ENCODE data around the gene PGAP3.

- TF ChIP-seq CTCF (tag by site-specific recombination; IDR thresholded peaks at IDR 0.05) (no peak), ZNF624 (tag by site-specific recombination; IDR thresholded peaks at IDR 0.05) (no peak), KLF16 (tag by site-specific recombination; IDR thresholded peaks at IDR 0.05) (no peak), ZNF132 (tag by site-specific recombination; IDR thresholded peaks at IDR 0.05; ENCODE audit: borderline replicate concordance) (no peak), YY2 (tag by site-specific recombination; IDR thresholded peaks at IDR 0.05) (no peak), ZEB2 (tag by site-specific recombination; IDR thresholded peaks at IDR 0.05) (no peak), ZSCAN30 (tag by site-specific recombination; IDR thresholded peaks at IDR 0.05) (no peak), PATZ1 (tag by site-specific recombination; IDR thresholded peaks at IDR 0.05) (no peak), ZNF274 (IDR thresholded peaks at IDR 0.05; ENCODE audit: low read length) (no peak), ZNF274 (tag by site-specific recombination; IDR thresholded peaks at IDR 0.05; ENCODE audit: borderline replicate concordance) (no peak), ZNF610 (tag by site-specific recombination; IDR thresholded peaks at IDR 0.05; ENCODE audit: borderline replicate concordance) (no peak), ELK4 (IDR thresholded peaks at IDR 0.05; ENCODE audit: borderline replicate concordance, low read depth, low read length) (no peak), ZNF140 (tag by site-specific recombination; IDR thresholded peaks at IDR 0.05) (no peak)
- TF ChIP-seq, protein P1, sequence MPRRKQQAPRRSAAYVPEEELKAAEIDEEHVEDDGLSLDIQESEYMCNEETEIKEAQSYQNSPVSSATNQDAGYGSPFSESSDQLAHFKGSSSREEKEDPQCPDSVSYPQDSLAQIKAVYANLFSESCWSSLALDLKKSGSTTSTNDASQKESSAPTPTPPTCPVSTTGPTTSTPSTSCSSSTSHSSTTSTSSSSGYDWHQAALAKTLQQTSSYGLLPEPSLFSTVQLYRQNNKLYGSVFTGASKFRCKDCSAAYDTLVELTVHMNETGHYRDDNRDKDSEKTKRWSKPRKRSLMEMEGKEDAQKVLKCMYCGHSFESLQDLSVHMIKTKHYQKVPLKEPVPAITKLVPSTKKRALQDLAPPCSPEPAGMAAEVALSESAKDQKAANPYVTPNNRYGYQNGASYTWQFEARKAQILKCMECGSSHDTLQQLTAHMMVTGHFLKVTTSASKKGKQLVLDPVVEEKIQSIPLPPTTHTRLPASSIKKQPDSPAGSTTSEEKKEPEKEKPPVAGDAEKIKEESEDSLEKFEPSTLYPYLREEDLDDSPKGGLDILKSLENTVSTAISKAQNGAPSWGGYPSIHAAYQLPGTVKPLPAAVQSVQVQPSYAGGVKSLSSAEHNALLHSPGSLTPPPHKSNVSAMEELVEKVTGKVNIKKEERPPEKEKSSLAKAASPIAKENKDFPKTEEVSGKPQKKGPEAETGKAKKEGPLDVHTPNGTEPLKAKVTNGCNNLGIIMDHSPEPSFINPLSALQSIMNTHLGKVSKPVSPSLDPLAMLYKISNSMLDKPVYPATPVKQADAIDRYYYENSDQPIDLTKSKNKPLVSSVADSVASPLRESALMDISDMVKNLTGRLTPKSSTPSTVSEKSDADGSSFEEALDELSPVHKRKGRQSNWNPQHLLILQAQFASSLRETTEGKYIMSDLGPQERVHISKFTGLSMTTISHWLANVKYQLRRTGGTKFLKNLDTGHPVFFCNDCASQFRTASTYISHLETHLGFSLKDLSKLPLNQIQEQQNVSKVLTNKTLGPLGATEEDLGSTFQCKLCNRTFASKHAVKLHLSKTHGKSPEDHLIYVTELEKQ (tag by site-specific recombination; IDR thresholded peaks at IDR 0.05; ENCODE audit: borderline replicate concordance), result no peak
- TF ChIP-seq, protein P2, sequence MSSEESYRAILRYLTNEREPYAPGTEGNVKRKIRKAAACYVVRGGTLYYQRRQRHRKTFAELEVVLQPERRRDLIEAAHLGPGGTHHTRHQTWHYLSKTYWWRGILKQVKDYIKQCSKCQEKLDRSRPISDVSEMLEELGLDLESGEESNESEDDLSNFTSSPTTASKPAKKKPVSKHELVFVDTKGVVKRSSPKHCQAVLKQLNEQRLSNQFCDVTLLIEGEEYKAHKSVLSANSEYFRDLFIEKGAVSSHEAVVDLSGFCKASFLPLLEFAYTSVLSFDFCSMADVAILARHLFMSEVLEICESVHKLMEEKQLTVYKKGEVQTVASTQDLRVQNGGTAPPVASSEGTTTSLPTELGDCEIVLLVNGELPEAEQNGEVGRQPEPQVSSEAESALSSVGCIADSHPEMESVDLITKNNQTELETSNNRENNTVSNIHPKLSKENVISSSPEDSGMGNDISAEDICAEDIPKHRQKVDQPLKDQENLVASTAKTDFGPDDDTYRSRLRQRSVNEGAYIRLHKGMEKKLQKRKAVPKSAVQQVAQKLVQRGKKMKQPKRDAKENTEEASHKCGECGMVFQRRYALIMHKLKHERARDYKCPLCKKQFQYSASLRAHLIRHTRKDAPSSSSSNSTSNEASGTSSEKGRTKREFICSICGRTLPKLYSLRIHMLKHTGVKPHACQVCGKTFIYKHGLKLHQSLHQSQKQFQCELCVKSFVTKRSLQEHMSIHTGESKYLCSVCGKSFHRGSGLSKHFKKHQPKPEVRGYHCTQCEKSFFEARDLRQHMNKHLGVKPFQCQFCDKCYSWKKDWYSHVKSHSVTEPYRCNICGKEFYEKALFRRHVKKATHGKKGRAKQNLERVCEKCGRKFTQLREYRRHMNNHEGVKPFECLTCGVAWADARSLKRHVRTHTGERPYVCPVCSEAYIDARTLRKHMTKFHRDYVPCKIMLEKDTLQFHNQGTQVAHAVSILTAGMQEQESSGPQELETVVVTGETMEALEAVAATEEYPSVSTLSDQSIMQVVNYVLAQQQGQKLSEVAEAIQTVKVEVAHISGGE (tag by site-specific recombination; conservative IDR thresholded peaks at IDR 0.05; ENCODE audit: low read depth), result no peak
Measured at GRCh38 chr17:39706383-39706782, 18.5 kb upstream of the PGAP3 start.

All from HEK293 (cell line).